Measurements from ENCODE around the gene WDTC1. TPM values are rescaled to one million over a fixed set of nuclear protein-coding genes. Genes with fewer than 3 reads are reported as not detected.

The WDTC1 gene
- total RNA-seq, 1 donor from 2014 or later = 24.7 TPM

GRCh38 chr1:27314737-27315136 is 80.3 kb downstream of the WDTC1 start:
- TF ChIP-seq CTCF (conservative IDR thresholded peaks at IDR 0.05; ENCODE audit: low read depth, low read length) = no peak
- no peak for DNase-seq (ENCODE audit: low read depth)
- no peak overlapping the region for H3K4me3 ChIP-seq (ENCODE audit: low read depth, low read length)

GRCh38 chr1:27316860-27317259 is 82.4 kb downstream of the WDTC1 start:
- no peak overlapping the region for H3K4me3 ChIP-seq (ENCODE audit: low read depth, low read length)
- DNase-seq (ENCODE audit: low read depth) = no peak
- TF ChIP-seq CTCF (conservative IDR thresholded peaks at IDR 0.05; ENCODE audit: low read depth, low read length) = no peak

DNA sequence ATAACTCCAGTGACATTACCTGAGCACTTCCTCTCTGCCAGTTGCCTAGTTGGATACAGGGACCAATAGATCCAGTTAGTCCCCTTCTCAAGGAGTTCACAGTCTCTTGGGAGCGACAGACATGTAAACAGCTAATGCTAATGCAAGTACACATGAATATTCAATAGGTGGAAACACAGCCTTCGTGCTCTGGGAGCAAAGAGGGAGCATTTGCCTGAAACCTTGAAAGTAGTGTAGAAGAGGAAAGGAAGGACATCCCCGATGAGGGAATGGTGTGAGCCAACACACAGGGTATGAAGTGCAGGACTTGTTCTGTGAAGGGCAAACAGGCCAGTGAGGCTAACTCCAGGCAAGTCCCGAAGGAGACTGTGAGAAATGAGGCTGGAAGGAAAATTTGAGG is 83.7 kb downstream of the WDTC1 start:
- no peak overlapping the region for H3K4me3 ChIP-seq (ENCODE audit: low read depth, low read length)
- TF ChIP-seq CTCF (conservative IDR thresholded peaks at IDR 0.05; ENCODE audit: low read depth, low read length) = no peak
- no peak for DNase-seq (ENCODE audit: low read depth)

DNA sequence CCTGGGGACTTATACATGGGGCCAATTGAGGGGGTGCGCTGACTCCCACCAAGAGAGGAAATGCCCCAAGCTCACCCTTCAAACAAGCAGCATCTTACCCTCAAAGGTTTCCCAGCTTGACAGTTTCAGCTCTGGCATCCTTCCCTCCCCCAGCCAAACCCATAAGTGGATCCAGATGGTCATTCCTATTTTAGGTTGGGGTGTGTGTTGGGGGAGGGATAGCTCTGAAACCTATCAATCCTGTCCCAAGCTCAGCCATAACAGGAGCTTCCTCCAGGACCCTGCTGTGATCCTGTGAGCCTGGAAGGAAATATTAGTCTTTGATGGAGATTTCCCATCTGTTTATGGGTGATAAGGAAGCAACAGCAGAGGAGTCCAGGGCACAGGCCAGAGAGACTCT is 84.2 kb downstream of the WDTC1 start:
- no peak for DNase-seq (ENCODE audit: low read depth)
- TF ChIP-seq CTCF (conservative IDR thresholded peaks at IDR 0.05; ENCODE audit: low read depth, low read length) = no peak

GRCh38 chr1:27321813-27322568 is 87.6 kb downstream of the WDTC1 start, which contains the start of gene TMEM222:
Gene TMEM222 (plus strand): TSS chr1:27322163. CDS start chr1:27322198, 35 bp downstream.
- TF ChIP-seq CTCF (conservative IDR thresholded peaks at IDR 0.05; ENCODE audit: low read depth, low read length) = no peak
- H3K4me3 ChIP-seq (ENCODE audit: low read depth, low read length) = peak within 1 kb of the TSS; percentile 79
- peak; percentile 49 for DNase-seq (ENCODE audit: low read depth)

More for the DNA sequence above, 84.2 kb downstream of the WDTC1 start:
- no peak overlapping the region for H3K4me3 ChIP-seq (ENCODE audit: low read depth, low read length)

- H3K4me3 ChIP-seq (ENCODE audit: low read depth, low read length) = peak overlapping the region; percentile 79
- TF ChIP-seq CTCF (conservative IDR thresholded peaks at IDR 0.05; ENCODE audit: low read depth, low read length) = no peak
- DNase-seq (ENCODE audit: low read depth) = no peak
Measured at GRCh38 chr1:27322569-27323240, 88.3 kb downstream of the WDTC1 start.
